Measurements from ENCODE around the gene OR7G1. TPM values are rescaled to one million over a fixed set of nuclear protein-coding genes. Genes with fewer than 3 reads are reported as not detected.

The OR7G1 gene
- total and polyA plus RNA-seq, 2 of the 8 experiments (the other 6 are each of a cell fraction or from before 2014, with no cell fraction given), result not detected

DNA sequence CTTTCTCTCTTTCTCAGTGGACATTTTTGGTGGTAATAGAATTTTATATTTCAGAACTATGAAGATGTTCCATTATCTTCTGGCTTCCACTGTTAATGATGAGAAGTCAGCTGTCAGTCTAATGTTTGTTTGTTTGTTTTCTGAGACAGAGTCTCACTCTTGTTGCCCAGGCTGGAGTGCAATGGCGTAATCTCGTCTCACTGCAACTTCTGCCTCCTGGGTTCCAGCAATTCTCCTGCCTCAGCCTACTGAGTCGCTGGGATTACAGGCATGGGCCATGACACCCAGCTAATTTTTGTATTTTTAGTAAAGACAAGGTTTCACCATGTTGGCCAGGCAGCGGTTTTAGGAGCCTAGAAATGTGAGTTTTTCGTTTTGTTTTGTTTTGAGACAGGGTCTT is 29.4 kb upstream of the OR7G1 start (continued):
- TF ChIP-seq SP2 (IDR thresholded peaks at IDR 0.05; ENCODE audit: low read length), result no peak
- TF ChIP-seq SUZ12 (IDR thresholded peaks at IDR 0.05; ENCODE audit: low read length), result no peak
- TF ChIP-seq RXRA (IDR thresholded peaks at IDR 0.05; ENCODE audit: insufficient read depth, low read depth, low read length), result no peak

Data from H1 (cell line).